Measurements from ENCODE around the gene ZMIZ1.

DNA sequence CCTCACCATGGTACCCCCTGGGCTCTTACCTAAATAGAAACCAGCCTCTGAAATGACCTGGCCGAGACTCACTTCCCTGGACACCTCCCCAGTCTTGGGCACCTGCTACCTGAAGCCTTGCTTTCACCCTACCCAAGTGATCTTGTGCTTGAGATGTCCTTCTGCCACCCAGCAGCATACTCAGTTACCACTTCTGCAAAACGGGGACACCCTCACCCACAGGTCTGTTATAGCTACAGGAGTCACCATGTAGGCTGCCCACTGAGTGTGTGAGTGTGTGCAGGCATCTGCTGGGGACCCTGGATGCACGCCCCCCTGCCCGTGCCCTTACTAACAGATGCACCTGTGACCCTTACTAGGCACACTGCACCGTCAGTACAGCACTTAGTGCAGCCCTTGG is 183.7 kb downstream of the ZMIZ1 start:
- TF ChIP-seq, protein P1, sequence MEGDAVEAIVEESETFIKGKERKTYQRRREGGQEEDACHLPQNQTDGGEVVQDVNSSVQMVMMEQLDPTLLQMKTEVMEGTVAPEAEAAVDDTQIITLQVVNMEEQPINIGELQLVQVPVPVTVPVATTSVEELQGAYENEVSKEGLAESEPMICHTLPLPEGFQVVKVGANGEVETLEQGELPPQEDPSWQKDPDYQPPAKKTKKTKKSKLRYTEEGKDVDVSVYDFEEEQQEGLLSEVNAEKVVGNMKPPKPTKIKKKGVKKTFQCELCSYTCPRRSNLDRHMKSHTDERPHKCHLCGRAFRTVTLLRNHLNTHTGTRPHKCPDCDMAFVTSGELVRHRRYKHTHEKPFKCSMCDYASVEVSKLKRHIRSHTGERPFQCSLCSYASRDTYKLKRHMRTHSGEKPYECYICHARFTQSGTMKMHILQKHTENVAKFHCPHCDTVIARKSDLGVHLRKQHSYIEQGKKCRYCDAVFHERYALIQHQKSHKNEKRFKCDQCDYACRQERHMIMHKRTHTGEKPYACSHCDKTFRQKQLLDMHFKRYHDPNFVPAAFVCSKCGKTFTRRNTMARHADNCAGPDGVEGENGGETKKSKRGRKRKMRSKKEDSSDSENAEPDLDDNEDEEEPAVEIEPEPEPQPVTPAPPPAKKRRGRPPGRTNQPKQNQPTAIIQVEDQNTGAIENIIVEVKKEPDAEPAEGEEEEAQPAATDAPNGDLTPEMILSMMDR (conservative IDR thresholded peaks at IDR 0.05; ENCODE audit: low read depth, low read length): no peak
- TF ChIP-seq EZH2 (IDR thresholded peaks at IDR 0.05; ENCODE audit: borderline replicate concordance, low read depth, low read length, poor library complexity, severe bottlenecking): no peak
